GM18870 (cell line): Measurements from ENCODE around the gene SMARCD1.

Experiments
- ATAC-seq: cut with Tn5 transposase; IDR thresholded peaks from one replicate; pipeline ENCODE4 v1.9.1; 2021; ENCODE audit warnings: moderate library complexity; ENCODE audit not compliant: unreplicated experiment

SMARCD1 gene

GRCh38 chr12:50057000-50057841, 27.9 kb upstream of the SMARCD1 start, which contains the start of gene ASIC1:
ASIC1 (plus strand) TSS chr12:50057596; CDS start chr12:50058767, 1,171 bp downstream.
- no peak for ATAC-seq

GRCh38 chr12:50057896-50058670, 27.1 kb upstream of the SMARCD1 start:
- ATAC-seq = no peak

- no peak for ATAC-seq
Measured at GRCh38 chr12:50058743-50059312, 26.3 kb upstream of the SMARCD1 start.

- no peak for ATAC-seq
Measured at GRCh38 chr12:50059440-50060119, 25.6 kb upstream of the SMARCD1 start.

GRCh38 chr12:50060120-50060468, 25.0 kb upstream of the SMARCD1 start:
- ATAC-seq = no peak

- ATAC-seq = no peak
Measured at GRCh38 chr12:50061171-50061570, 24.0 kb upstream of the SMARCD1 start.

- ATAC-seq = no peak
Measured at GRCh38 chr12:50061946-50062686, 23.0 kb upstream of the SMARCD1 start.

GRCh38 chr12:50062728-50063460, 22.2 kb upstream of the SMARCD1 start:
- no peak for ATAC-seq

GRCh38 chr12:50065726-50066310, 19.3 kb upstream of the SMARCD1 start:
- ATAC-seq = no peak

GRCh38 chr12:50066402-50066801, 18.7 kb upstream of the SMARCD1 start:
- ATAC-seq = no peak

GRCh38 chr12:50069069-50069468, 16.1 kb upstream of the SMARCD1 start:
- no peak for ATAC-seq

- ATAC-seq = no peak
Measured at GRCh38 chr12:50069539-50069938, 15.6 kb upstream of the SMARCD1 start.

GRCh38 chr12:50070314-50071060, 14.7 kb upstream of the SMARCD1 start:
- ATAC-seq = no peak

GRCh38 chr12:50072198-50072907, 12.8 kb upstream of the SMARCD1 start:
- no peak for ATAC-seq

- ATAC-seq = no peak
Measured at GRCh38 chr12:50073206-50073605, 11.9 kb upstream of the SMARCD1 start.

GRCh38 chr12:50073712-50074111, 11.4 kb upstream of the SMARCD1 start:
- ATAC-seq = no peak

- no peak for ATAC-seq
Measured at GRCh38 chr12:50074936-50075807, 10.0 kb upstream of the SMARCD1 start.
